NCI-H460 (cell line): ENCODE measurements around the gene CEP135. TPM values are rescaled to one million over a fixed set of nuclear protein-coding genes. Genes with fewer than 3 reads are reported as not detected.
"Not testable (repeated sequence)": the region's sequence is repeated elsewhere in the genome, so short reads cannot be mapped to it uniquely, and the experiment has no call there.

ENCODE experiments used
- DNase-seq: peaks from one replicate; pipeline ENCODE4 v3.0.0-alpha.2; 2016; ENCODE audit warnings: low read depth; ENCODE audit errors: extremely low read depth
- total RNA-seq: library from RNA; depleted of rRNA; stranded (reverse); fragments of >200 nt; shearing (Covaris generic); gene quantifications from 2 replicates; pipeline ENCODE4 v1.2.3, GENCODE V29; 2014; rRNA removed

CEP135 gene
- total RNA-seq, 1 experiment from 2014 or later, result 7.6 TPM

DNA sequence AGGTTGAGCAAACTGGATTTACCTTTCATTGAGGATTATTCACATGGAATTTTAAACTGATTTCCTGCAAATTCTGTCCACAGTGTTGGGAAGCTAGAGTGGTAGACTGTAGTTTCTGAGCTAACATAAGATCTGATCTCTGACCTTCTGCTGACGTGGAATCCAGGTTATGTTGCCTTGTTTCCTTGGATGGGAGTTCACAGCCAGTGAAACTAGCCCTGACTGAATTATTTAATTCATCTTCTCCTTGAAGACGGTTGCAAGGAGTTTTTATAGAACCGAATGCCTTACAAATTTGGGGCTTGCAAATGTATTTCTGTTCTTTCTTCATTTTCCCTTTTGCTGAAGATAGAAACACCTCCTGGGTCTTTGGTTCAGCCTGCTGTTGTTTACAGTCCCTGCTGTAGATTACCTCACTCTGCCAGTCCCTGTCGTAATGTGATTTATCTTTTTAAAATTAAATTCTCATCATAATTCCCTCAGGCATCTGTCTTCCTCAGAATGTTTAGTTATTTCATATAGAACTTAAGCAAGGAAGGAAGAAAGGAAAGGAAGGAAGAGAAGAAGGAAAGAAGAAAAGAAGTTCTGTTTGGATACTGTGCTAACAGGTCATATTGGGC lies 113.9 kb downstream of the CEP135 start:
- no peak for DNase-seq

DNA sequence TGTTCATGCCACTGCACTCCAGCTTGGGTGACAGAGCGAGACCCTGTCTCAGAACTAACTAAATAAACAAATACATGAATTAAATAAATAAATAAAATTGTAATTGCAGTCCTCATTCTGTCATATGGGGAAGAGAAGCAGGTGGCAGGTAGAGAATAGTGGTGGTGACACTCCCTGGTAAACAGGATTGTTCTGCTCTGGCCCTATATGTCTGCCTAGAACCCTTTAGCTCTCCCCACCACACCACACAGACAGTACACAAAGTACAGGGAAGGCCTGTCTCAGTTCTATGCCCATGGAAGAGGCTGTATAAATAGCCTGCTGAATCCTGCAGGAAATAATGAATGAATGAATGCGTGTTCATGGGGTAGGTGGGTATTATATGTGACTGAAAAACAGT lies 117.7 kb downstream of the CEP135 start:
- DNase-seq, result no peak

DNA sequence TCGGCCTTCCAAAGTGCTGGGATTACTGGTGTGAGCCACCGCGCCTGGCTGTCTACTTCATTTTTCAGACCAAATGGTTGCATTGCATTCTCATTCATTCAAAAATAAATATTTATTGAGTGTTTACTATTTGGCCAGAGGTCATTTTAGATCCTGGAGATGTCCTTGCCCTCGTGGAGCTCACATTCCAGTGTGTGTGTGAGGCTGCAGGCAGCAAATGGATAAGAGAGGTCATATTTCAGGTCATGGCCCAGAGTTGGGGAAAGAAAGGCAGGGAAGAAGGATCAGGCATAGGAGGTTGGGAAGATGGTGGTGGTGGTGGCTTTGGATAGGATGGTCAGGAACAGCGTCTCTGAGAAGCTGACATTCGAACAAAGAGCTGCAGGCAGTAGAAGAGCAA lies 119.1 kb downstream of the CEP135 start:
- no peak for DNase-seq

DNA sequence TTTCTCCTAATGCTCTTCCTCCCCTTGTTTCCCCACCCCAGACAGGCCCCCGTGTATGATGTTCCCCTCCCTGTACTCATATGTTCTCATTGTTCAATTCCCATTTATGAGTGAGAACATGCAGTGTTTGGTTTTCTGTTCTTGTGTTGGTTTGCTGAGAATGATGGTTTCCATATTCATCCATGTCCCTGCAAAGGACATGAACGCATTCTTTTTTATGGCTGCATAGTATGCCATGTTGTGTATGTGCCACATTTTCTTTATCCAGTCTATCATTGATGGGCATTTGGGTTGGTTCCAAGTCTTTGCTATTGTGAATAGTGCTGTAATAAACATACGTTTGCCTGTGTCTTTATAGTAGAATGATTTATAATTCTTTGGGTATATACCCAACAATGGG lies 124.0 kb downstream of the CEP135 start:
- DNase-seq, result not testable (repeated sequence)

DNA sequence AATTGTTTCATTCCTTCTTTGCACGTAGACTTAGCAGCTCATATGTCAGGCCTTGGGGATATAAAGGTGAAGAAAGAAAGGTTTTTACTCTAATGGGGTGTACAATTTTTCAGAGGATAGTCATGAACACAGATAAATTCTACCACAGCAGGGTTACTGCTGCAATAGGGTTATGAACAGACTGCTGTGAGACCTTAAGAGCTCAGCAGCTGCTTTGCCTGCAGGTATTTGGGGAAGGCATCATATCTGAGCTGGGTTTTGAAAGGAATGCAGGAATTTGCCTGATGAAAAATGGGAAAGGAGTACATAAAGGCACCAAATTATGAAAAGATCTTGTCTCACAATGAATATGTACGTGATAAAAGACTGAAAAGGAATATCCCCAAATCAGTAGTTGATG lies 128.9 kb downstream of the CEP135 start:
- DNase-seq, result no peak

DNA sequence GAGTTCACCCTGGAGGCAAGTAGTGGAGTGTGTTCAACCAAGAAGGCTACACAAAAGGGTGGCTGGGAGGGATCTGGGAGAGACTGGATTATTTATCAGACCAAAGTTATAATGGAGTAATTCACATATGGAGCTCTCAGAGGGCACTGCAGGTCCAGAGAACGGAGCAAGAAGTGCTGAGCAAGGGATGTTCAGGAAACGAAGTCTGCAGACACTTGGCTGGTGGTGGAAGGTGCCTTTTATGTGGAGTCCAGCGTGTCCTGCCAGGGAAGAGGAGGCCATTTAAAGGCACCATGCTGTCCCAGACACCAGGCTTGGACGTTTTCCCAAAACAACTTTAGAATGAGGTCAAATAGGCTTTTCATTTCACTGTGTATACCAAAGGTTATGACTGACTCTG lies 130.1 kb downstream of the CEP135 start:
- DNase-seq, result no peak

DNA sequence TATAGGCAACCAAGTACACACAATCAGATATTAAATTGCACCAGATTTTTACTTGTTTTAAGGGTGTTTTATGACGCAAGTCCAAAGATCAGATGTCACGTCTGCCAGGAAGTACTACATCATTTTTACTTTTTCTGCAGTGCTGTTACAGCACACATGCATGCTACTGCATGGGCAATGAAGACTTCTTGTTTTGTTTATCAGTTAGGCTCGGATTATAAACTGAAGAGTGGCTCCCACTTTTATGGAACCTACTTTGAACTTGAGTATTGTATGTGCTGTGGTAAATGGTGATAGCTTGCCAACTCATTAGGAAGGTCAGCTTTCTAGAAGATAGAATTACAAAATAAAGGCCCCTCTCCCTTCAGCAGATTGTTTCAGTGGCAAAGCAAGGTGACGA lies 131.6 kb downstream of the CEP135 start:
- DNase-seq, result no peak

DNA sequence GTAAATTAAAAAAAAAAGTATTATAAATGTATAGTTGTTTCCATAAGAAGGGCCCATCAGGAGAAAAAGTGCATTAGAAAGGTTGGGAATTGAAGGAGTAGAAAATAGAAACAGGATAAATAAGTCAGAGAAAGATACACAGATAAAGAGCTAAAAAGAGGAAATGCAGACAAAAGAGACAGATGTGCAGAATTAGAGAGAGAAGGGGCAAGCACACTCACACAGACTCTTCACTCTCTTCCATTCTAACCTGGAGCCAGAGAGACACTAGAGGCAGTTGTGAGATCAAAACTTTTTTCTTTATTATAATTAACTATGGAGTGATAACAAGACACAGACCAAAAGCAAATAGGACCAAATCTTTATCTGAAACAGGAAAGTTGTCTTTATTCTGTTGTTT lies 134.1 kb downstream of the CEP135 start:
- DNase-seq, result no peak

Other genes starting within 250 kb of the CEP135 start
- gene EXOC1L, start 129.2 kb upstream of the CEP135 start, total RNA-seq, result not detected in 2 replicates
- 30.2 and 40.9 TPM in 2 replicates for gene EXOC1, start 95.3 kb upstream of the CEP135 start, total RNA-seq